Measurements from ENCODE around the gene SORCS2.

GRCh38 chr4:7786517-7786916 lies 594.2 kb downstream of the SORCS2 start:
- TF ChIP-seq, protein P1, sequence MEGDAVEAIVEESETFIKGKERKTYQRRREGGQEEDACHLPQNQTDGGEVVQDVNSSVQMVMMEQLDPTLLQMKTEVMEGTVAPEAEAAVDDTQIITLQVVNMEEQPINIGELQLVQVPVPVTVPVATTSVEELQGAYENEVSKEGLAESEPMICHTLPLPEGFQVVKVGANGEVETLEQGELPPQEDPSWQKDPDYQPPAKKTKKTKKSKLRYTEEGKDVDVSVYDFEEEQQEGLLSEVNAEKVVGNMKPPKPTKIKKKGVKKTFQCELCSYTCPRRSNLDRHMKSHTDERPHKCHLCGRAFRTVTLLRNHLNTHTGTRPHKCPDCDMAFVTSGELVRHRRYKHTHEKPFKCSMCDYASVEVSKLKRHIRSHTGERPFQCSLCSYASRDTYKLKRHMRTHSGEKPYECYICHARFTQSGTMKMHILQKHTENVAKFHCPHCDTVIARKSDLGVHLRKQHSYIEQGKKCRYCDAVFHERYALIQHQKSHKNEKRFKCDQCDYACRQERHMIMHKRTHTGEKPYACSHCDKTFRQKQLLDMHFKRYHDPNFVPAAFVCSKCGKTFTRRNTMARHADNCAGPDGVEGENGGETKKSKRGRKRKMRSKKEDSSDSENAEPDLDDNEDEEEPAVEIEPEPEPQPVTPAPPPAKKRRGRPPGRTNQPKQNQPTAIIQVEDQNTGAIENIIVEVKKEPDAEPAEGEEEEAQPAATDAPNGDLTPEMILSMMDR (IDR thresholded peaks at IDR 0.05) = no peak
- TF ChIP-seq POLR2AphosphoS5 (IDR thresholded peaks at IDR 0.05; ENCODE audit: low read depth, low read length) = no peak

Data from Panc1 (cell line).